GM21825 (cell line): ENCODE data around the gene DPEP3.
"Not testable (repeated sequence)": the region's sequence is repeated elsewhere in the genome, so short reads cannot be mapped to it uniquely, and the experiment has no call there.

Experiments
- ATAC-seq: cut with Tn5 transposase; IDR thresholded peaks from one replicate; pipeline ENCODE4 v1.9.1; 2021; ENCODE audit warnings: mild to moderate bottlenecking, moderate library complexity; ENCODE audit not compliant: unreplicated experiment

DPEP3 gene

DNA sequence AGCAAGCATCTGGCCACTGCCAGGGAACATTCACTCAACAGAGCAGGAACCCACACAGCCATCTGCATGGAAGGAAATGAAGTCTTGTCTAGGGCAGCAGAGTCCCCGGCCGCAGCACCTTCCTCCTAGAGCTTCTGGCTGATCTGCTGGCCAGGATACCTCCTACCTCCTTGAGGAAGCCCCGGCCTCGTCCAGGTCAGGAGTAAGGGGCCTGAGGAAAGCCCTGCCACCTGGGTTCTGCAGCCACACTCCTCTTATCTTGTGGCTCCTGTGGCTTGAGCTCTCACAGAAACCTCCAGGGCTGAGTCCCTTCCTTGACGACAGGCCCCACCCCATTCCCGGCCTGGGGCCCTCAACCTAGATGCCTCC, 13.7 kb upstream of the DPEP3 start:
- not testable (repeated sequence) for ATAC-seq

GRCh38 chr16:67993207-67994039, 13.1 kb upstream of the DPEP3 start:
- ATAC-seq, result peak; percentile 64

DNA sequence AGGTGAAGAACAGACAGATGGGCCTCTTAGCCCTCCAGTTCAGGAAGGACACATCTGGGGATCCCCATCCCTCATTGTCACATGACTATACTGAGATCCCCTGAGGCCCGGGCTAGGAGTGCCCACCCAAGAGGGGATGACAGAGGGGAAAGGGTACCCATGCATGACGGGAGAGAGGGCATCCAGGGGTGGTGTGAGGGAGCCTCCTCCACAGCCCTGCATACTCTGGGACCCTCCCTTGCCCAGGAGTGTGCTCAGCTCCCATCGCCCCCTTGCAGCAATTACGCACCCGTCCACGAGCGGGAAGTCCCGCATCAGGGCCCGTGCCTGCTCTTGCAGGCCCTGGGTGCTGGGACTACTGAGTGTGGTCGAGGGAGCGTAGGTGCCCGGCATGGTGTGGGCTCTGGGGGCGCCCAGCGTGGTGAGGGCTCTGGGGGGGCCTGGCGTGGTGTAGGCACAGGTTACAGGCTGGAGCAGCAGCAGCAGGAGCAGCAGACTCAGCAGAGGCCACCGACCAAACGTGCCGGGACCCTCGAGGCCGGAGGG, 12.4 kb upstream of the DPEP3 start:
- ATAC-seq, result no peak

GRCh38 chr16:67990018-67990386, 9.7 kb upstream of the DPEP3 start:
- no peak for ATAC-seq

- no peak for ATAC-seq
These were observed 9.2 kb upstream of the DPEP3 start for GRCh38 chr16:67989322-67990017.

DNA sequence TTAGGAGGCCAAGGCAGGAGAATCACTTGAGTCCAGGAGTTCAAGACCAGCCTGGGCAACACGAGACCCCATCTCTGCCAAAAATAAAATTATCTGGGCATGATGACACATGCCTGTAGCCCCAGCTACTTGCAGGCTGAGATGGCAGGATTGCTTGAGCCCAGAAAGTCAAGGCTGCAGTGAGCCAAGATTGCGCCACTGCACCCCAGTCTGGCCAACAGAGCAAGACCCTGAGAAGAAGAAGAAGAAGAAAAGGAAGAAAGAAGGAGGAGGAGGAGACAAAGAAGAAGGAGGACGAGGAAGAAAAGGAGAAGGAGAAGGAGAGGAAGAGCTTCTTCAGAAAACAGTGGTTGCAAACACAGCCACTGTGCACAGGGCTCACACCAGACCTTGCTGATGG, 8.4 kb upstream of the DPEP3 start:
- no peak for ATAC-seq

DNA sequence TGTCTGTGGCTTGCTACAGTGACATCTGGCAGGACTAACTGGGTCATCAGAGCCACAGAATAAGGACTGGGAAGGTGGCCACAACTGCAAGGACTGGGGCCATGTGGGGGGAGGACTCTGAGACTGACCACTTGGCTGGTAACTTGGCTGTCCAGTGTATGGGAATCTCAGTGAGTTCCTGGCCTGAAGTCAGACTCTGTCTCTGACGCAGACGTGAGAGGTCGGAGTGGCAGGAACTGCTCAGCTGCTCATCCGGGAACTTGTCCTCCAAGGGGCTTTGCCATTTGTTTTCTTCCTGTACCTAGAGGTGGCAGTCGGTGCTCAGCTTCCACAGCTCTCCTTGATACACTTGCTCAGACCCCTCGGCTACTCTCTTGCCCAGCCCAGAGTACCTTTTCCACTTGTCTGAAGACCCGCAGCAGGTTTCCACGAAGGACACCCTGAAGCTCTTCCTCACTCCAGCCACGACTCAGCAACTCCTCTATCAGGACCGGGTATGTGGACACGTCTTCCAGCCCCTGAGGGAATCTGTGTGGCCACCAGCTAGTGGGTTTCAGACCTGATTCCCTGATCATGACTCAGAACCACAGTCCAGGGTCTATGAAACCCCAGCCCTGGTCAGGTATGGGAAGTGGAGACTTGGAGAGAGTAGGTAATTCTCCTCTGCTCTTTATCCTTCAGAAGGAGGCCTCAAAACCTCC, 7.3 kb upstream of the DPEP3 start:
- no peak for ATAC-seq

DNA sequence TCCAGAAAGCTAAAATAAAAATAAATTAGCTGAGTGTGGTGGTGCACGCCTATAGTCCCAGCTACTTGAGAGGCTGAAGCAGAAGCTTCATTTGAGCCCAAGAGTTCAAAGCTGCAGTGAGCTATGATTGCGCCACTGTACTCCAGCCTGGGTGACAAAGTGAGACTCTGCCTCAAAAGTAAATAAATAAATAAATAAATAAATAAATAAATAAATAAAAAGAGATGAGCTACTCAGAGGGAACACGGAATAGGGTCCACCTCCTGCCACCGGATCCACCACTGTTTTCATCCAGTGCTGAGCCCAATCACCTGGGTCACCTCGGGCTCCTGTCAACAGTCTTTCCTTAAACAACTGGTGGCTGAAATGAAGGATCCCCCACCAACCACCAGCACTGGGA, 6.7 kb upstream of the DPEP3 start:
- no peak for ATAC-seq

GRCh38 chr16:67982011-67982696, 1.9 kb upstream of the DPEP3 start:
- ATAC-seq, result no peak

DNA sequence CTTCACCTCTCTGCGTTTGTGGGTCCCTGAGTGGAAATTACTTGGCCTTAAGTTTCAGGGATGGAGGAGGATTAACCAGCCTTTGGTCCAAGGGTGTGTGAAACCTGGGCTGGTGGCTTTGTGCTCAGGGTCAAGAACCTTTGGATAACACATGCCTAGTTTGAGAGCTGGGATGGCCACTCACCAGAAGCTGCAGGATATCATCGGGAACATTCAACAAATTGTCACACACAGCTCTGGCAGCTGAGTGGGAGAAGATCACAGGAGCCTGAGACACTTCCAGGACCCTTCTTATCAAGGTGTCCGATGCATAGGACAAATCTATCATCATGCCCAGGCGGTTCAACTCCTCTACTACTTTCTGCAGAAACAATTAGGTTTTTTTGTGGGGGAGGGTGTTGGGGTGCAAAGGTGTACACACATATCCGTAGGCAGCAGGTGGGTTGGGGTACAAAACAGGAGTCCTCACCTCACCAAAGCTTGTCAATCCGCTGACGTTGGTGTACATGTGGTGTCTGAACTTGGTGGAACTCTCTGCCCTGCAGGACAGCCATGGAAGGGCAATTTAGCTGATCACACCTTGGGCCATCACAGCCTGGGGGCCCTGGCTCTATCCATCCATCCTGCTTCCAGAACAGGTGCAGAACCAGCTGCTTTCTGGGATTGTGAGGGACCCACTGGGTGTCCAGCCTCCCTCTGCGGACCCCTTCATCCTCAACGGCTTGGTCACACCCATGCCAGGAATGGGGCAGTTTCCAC, 2.7 kb downstream of the DPEP3 start:
- no peak for ATAC-seq

DNA sequence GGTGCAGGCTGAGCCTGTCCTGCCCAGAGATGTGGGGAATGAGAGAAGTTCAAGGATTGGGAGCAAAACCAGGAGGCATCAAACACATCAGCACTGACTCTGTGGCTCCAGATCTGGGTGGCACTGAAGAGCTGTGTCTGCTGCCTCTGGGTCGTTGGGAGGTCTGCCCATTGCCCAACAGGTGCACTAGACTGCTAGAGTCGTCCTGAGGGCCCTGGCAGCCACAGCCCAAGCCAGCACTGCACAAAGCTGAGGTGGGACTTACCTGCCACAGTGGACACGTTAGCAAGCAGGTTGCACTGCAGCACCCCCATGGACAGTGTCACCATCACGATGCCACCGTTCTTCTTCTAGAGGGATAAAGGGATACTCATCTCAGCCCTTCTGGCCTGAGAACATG, 3.3 kb downstream of the DPEP3 start:
- no peak for ATAC-seq

DNA sequence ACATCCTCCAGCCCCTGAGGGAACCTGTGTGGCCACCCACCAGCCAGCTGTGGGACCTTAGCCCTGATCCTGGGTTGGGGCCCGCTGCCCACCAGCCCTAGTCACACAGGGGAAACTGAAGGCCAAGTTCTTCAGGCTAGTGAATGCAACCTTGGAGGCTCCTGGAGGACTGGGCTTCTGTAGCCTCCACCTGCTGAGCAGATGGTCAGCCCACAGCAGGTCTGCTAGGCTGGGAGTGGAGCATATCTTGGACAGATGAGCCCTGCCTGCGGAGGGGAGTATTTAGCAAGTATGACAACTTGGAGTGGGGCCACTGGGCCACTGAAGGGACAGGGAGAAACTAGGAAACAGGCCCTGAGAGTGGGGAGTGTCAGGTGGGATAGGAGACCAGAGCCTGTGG, 4.1 kb downstream of the DPEP3 start:
- no peak for ATAC-seq

- no peak for ATAC-seq
These were observed 4.8 kb downstream of the DPEP3 start for GRCh38 chr16:67975321-67976105.

DNA sequence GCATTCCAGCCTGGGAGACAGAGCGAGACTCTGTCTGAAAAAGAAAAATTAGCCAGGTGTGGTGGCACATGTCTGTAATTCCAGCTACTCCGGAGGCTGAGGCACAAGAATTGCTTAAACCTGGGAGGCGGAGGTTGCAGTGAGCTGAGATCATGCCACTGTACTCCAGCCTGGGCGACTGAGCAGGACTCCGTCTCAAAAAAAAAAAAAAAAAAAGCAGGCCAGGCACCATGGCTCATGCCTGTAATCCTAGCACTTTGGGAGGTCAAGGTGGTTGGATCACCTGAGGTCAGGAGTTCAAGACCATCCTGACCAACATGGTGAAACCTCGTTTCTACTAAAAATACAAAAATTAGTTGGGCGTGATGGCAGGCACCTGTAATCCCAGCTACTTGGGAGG, 8.0 kb downstream of the DPEP3 start:
- not testable (repeated sequence) for ATAC-seq

GRCh38 chr16:67971111-67971510, 9.2 kb downstream of the DPEP3 start:
- ATAC-seq, result no peak

DNA sequence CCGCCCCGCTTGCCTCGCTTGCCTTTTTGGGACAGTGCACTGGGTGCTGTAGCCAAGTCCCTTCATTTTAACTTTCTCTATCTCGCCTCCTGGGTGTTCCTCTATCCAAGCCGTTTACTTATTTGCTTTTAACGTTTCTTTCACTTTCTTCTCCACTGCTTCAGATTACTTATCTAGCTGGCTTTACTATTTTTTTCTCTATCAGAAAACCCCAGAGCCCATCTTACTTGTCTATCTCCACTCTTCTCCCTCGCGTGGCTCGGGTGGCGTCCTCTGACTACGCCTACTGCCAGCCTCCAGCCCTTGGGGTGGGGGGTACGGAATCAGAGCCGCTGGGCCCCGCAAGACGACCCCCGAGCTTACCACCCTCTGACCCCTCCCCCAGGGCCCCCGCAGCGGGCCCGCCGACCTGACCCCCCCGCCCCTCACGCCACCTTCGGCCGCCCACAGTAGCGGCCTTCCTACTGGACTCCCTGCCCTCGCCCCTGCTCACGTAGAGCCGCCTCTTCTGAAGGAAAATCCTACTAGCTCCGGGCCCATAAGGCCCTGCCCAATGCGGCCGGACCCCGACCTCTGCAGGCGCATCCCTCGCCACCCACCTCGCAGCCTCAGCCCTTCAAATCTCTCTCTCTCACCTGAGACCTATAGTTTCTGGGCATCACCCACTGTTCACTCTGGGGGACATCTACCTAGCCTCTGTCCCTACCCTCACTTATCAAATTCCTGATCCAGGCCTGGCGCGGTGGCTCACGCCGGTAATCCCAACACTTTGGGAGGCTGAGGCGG, 10.9 kb downstream of the DPEP3 start:
- no peak for ATAC-seq

GRCh38 chr16:67968400-67969253, 11.7 kb downstream of the DPEP3 start, which contains the start of gene SLC12A4:
Gene SLC12A4 (minus strand): TSS chr16:67968637. CDS start chr16:67968553, 84 bp downstream.
- peak; percentile 87 for ATAC-seq

DNA sequence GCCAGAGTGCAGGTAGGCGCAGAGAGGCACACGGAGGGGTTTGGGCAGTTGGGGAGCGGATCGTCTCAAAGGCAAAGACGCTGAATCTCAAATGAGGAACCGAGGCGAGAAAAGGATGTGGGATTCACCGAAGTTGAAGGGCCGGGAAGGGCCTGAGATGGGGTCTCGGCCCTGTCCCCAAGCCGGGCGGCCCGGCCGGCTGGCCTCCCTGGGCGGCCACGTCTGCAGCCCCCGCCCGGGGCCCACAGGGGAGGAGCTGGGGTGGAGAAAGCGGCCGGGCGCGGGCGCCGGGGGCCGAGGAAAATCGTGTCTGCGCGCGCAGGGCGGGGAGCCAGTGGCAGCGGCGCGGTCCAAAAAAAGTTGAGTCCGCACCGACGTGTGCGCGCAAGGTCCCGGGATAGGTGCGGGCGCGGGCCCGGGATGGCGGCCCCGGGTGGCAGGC, 12.3 kb downstream of the DPEP3 start:
- ATAC-seq, result peak; percentile 22
